GM21786 (cell line): ENCODE results near the gene DCDC2B.

ENCODE experiments used
- ATAC-seq: cut with Tn5 transposase; IDR thresholded peaks from one replicate; pipeline ENCODE4 v1.9.1; 2021; ENCODE audit not compliant: unreplicated experiment

The DCDC2B gene

DNA sequence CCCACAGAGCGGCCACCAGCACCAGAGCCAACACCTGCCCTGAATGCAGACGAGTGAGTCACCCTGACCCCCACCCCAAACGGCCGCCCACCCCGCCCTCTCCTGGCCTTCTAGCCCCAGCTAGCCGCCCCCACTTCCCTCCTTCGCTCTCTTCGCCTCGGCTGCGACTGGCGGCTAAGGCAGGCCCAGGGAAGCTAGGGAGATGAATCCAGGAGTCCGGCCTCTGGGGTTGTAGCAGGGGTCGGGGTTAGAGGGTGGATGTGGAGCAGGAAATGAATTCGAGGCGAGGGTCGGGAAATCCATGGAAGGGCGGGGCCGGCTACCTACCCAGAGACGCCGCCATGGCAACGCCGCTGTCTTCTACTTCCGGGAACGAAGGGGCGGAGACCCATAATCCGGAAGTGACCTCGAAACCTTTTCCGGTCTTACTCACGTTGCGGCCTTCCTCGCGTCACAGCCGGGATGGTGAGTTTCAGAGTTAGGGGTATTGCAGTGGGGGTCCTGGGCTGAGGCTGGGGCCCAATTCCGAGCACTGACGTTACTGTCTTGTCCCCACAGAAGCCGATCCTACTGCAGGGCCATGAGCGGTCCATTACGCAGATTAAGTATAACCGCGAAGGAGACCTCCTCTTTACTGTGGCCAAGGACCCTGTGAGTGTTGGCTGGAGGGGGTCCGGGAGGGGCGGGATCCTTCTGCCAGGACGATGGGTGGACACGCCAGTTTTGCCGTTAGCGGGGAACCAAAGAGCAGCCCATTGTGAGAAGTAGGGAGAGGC lies 13.3 kb downstream of the DCDC2B start, which contains the start of the genes EIF3I and TMEM234:
TSS of gene EIF3I (plus strand) at position 428 of the 776 bp plus-strand sequence. CDS start at position 463, 35 bp downstream.
TSS of gene TMEM234 (minus strand) at position 374 of the 776 bp plus-strand sequence. CDS start at position 343, 31 bp downstream.
- ATAC-seq = peak; percentile 93

- no peak for ATAC-seq
Measured at GRCh38 chr1:32223683-32224082, 14.8 kb downstream of the DCDC2B start.

- no peak for ATAC-seq
Measured at GRCh38 chr1:32224285-32224684, 15.4 kb downstream of the DCDC2B start.

DNA sequence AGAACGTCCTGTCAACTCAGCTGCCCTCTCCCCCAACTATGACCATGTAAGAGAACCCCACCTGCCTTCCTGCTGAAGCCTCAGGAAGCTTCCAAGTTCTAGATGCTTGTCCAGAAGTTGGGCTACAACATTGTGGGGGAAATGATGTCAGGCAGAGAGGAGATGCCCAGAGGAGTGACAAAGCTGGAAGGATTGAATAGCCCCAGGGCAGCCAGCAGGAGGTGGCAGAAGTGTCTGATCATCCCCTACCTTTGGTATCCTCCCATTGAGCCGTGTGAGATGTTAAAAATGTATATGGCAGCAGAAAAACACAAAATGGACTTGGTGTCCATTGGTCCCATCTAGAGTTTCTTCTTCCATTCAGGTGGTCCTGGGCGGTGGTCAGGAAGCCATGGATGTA lies 19.9 kb downstream of the DCDC2B start:
- ATAC-seq = no peak

GRCh38 chr1:32231843-32232432 lies 23.0 kb downstream of the DCDC2B start:
- ATAC-seq = no peak

DNA sequence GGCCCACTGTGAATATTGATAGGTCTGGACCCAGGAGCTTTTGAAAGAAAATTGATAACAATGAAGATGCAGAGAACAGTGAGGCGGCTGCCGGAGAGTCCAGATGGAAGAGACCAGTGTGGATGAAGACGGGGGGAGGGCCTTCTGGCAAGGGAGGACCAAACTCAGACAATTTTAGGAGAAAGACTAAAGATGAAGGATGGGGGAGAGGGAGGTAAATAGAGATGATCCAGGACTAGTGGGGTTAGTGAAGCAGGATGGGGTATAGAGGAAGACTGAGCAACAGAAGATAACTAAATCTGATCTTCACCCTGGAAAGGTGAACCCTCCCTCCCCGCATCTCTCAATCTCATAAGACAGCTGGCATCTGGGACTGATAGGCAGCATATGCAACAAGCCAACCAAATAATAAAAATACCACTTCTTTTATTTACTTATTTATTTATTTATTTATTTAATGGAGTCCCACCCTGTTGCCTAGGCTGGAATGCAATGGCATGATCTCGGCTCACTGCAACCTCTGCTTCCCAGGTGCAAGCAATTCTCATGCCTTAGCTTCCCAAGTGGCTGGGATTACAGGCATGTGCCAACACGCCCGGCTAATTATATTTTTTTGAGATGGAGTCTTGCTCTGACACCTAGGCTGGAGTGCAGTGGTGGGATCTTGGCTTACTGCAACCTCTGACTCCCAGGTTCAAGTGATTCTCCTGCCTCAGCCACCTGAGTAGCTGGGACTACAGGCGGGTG lies 23.8 kb downstream of the DCDC2B start:
- no peak for ATAC-seq

DNA sequence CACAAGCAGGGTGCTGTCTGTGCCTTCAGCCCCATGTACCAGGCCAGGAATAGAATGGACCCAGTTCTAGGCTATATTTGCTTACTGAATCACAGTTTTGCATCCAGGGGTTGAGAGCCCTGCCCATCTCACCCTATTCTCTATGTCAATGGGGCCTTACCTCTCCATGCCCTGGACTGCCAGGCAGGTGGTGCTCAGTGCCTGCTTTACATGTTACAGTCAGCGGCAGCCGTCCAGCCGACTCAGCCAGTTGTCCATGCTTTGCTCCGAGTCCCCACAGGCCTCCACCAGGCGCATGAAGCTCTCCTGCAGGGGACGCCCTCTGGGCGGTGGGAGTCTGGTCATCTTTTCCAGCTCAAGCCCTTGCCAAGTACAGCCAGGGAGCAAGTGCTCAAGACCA lies 25.9 kb downstream of the DCDC2B start:
- no peak for ATAC-seq

GRCh38 chr1:32239337-32239736 lies 30.4 kb downstream of the DCDC2B start:
- no peak for ATAC-seq

DNA sequence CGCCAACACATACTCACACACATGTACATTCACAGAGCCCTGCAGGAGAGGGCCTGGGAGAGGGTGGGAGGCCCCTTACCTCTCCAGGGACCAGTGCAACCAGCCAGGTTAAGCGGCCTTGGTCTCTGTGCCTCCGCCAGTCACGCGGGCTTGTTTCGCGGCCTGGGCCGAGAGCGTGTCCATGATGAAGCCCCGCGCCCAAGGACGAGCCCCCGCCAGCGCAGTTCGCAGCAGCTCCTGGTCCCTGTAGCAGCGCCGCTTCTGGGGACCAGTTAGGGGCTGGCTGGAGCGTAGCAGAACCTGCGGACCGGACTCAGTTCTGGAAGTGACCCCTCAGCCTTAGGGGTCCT lies 30.9 kb downstream of the DCDC2B start:
- ATAC-seq = no peak

- ATAC-seq = no peak
Measured at GRCh38 chr1:32240140-32240951, 31.5 kb downstream of the DCDC2B start.

DNA sequence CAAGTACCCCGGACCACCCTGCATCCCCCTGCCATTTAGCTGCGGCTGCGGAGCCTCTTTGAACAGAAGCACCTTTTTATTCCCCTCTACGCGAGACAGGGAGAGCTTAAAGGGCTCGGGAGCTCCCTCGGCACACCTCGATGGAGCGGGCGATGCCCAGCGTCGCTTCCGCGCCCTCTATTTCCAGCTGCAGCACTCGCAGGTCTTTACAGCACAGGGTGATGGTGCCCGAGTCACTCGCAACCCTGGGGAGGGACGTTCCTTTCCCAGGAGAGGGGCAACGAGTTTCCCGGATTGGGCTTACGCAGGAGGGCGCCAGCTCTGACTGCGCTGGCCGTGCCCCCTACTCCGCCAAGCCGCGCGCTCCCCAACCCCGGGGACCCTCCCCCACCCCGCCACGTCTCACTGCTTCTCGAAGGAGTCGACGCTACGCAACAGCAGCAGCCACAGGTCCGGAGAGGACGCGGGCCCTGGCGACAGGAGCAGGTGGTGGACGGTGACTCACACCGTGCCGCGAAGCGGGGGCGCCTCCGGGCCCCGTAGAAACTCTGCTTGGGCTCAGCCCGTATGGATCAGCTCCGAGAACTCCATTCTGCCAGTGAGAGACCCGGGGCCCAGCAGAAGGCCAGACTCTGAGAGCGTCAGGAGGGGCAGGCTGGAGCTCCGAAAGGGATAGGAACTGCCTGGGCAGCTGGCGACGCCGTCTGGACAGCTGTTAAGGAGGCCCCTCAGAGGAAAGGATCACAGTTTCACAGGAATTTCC lies 32.3 kb downstream of the DCDC2B start:
- ATAC-seq = no peak

GRCh38 chr1:32242341-32242851 lies 33.5 kb downstream of the DCDC2B start:
- no peak for ATAC-seq

DNA sequence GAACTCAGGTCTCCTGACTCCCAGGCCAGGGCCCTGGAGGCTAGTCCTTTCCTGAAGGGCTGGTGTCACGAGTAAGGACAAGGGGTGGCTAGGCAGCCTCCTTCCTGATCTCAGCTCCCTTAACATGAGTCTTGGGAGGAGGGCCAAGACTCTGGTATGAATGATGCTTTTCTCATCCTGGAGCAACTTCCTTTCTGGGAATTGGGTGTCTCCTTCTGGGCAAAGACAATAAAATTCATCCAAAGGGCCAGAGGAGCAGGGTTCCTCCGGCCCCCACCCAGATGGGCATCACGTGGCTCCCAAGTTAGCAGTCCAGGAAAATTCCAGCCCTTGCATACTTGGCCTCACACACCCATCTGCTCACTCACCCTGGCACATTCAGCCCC lies 38.0 kb downstream of the DCDC2B start, which contains the start of gene FAM167B:
TSS of gene FAM167B (plus strand) at position 335 of the 386 bp plus-strand sequence. CDS start 200 bp downstream, outside the sequence.
- ATAC-seq = no peak

DNA sequence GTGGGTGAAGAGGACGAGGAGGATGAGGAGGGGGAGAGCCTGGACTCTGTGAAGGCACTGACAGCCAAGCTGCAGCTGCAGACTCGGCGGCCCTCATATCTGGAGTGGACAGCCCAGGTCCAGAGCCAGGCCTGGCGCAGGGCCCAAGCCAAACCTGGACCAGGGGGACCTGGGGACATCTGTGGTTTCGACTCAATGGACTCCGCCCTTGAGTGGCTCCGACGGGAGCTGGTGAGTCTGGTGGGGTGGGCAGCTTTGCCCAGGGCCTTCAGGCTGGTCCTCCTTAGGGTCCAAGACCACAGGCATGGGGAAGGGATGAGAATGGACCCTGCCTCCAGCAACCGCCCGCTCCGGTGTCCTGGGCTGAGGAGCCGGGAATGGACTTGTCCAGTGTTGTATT lies 38.6 kb downstream of the DCDC2B start:
- no peak for ATAC-seq

DNA sequence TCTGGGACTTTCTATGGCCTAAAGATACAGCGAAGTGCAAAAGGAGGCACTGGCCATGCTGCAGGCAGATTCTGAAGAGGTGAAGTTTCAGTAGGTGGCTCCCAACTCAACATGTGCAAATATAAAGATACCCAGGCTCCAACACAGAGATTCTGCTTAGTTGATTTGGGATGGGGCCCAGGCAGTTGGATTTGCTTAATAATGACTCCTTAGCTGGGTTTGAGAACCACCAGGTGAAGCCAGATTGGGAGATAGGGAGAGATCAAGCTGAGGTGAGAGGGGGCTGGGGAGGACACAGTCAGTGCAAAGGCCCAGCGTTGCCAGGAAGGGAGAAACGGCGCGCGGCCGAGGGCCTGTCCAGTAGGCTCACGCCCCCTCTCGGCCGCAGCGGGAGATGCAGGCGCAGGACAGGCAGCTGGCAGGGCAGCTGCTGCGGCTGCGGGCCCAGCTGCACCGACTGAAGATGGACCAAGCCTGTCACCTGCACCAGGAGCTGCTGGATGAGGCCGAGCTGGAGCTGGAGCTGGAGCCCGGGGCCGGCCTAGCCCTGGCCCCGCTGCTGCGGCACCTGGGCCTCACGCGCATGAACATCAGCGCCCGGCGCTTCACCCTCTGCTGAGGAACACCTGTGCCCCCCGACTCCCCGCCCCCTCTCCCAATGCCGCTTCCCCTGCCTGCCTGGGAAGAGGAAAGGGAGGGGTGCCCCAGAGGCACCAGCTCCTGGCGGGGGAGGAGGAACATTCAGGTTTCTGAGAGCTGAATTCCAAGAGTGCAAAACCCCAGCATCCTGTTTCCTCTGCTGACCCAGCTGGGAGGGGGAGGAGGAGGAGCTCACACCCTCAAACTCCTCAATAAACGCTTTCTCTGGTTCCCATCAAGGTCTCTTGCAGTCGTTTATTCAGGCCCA lies 39.3 kb downstream of the DCDC2B start:
- no peak for ATAC-seq

DNA sequence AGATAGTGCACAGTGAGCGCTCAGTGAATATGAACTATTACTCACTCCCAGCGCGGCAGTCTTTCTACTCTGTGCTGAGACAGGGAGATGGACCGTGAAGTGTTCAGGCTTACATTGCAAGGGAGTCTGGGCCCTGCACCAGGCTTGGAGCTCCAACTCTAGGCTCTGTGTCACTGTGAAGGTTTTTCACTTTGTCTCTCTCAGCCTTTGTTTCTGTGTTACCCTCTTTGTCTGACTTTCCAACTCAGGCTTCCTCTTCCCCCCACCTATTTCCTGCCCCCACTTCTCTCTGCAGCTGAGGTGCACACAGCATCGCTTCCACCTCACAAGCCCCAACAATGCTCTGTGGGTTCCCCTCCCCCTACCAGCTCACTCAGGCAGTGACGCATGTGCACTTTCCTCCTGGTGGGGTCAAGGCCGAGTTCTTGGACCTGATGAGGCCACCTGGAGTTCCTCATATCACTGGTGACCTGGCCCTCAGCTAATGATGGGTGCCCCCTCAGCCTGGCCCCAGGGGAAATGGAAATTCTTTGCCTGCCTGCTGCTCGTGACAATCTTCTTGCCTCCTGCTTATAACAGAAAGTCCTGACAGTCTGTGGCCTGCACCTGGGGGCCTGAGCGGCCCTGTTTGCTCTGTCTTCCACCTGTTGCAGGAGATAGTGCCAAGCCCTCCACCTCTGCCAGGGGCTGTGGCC lies 41.1 kb downstream of the DCDC2B start:
- ATAC-seq = peak; percentile 50

DNA sequence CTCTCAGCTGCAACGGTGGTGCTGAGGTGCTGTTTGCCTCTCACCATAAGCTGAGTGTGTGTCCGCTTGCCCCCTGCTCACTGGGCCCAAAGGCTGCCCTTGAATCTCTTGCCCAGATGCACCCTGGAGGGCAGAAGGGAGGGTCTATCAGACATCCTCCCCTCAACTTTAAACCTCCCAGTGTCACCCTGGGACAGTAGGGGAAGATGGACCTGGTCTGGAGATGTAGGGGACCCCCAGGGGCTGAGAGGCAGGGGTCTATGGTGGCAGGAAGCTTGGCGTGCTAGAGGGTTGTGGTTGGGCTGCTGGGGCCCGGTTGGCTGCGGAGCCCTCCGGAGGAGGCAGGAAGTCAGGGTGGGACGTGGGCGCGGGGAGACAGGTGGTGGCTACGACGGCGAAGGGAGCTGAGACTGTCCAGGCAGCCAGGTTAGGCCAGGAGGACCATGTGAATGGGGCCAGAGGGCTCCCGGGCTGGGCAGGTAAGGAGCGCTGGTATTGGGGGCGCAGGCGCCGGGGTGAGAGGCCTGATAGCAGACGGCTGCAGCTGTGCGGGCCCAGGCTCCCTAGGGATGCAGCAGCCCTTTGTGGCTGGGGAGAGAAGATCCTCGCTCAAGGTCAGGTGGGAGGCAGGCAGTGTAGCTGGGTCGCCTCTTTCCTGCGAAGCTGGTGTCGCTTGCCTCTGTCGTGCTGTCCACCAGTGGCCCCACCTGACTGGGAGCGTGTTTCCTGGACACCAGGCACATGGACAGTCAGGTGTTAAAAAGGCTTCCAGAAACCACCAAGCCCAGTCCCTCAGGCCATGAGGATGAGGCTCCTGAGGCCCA lies 42.2 kb downstream of the DCDC2B start, which contains the start of gene LCK:
TSS of gene LCK (plus strand) at position 373 of the 824 bp plus-strand sequence. CDS start 23,065 bp downstream, outside the sequence.
- ATAC-seq = no peak
